Nephron (organoid): ENCODE measurements around the gene CAMKV.
"Not testable (repeated sequence)": the region's sequence is repeated elsewhere in the genome, so short reads cannot be mapped to it uniquely, and the experiment has no call there.

Source experiments
- H3K27ac Mint-ChIP-seq, 3 experiments: 2 replicates each; pipeline ENCODE4 v1.8.0; 2020; ENCODE audit warnings: mixed read lengths in 3 of 3, mild to moderate bottlenecking in 2 of 3, moderate library complexity in 1 of 3
- H3K27me3 Mint-ChIP-seq: 2 replicates; pipeline ENCODE4 v1.8.0; 2021; ENCODE audit warnings: low read depth, mild to moderate bottlenecking, moderate library complexity, mixed read lengths
- H3K36me3 Mint-ChIP-seq: 2 replicates; pipeline ENCODE4 v1.8.0; 2020; ENCODE audit warnings: low read depth, mixed read lengths
- H3K4me1 Mint-ChIP-seq: 2 replicates; pipeline ENCODE4 v1.8.0; 2020; ENCODE audit warnings: mixed read lengths
- H3K4me3 Mint-ChIP-seq, 3 experiments: 2 replicates each; pipeline ENCODE4 v1.8.0; 2020; ENCODE audit warnings: mild to moderate bottlenecking in 3 of 3, mixed read lengths in 3 of 3, moderate library complexity in 2 of 3
- H3K9me3 Mint-ChIP-seq: 2 replicates; pipeline ENCODE4 v1.8.0; 2020; ENCODE audit warnings: mixed read lengths
- CTCF ChIP-seq, 3 experiments: fragments of 200-600 bp; sonication (generic); IDR thresholded peaks; one replicate each; pipeline ENCODE4 v1.5.0; 2021; ENCODE audit warnings: antibody characterized with exemption in 3 of 3; ENCODE audit not compliant: unreplicated experiment in 3 of 3

Gene CAMKV

GRCh38 chr3:49841126-49841696 is 28.5 kb downstream of the CAMKV start:
- H3K4me1 Mint-ChIP-seq, result peaks cover 28% of the 10 kb centered on the region
- H3K9me3 Mint-ChIP-seq, result no peaks in the 10 kb centered on the region
- peaks cover 14% of the 10 kb centered on the region for H3K36me3 Mint-ChIP-seq
- no peak overlapping the region for H3K4me3 Mint-ChIP-seq
- no peaks in the 10 kb centered on the region for H3K27me3 Mint-ChIP-seq
- H3K27ac Mint-ChIP-seq, result peak overlapping the region; percentile 67 to 97 (median 97)
- TF ChIP-seq CTCF (IDR thresholded peaks at IDR 0.05; ENCODE audit: unreplicated experiment in 3 of 3), result peak in 1 of 3 experiments; percentile 12

GRCh38 chr3:49840388-49840787 is 29.3 kb downstream of the CAMKV start:
- no peaks in the 10 kb centered on the region for H3K9me3 Mint-ChIP-seq
- H3K4me1 Mint-ChIP-seq, result peaks cover 28% of the 10 kb centered on the region
- no peak overlapping the region for H3K4me3 Mint-ChIP-seq
- peak overlapping the region; percentile 67 to 97 (median 97) for H3K27ac Mint-ChIP-seq
- no peaks in the 10 kb centered on the region for H3K27me3 Mint-ChIP-seq
- peaks cover 11% of the 10 kb centered on the region for H3K36me3 Mint-ChIP-seq
- no peak for TF ChIP-seq CTCF (IDR thresholded peaks at IDR 0.05; ENCODE audit: unreplicated experiment in 3 of 3)

- Mint-ChIP-seq H3K9me3 (no peaks in the 10 kb centered on the region), H3K4me1 (peaks cover 28% of the 10 kb centered on the region), H3K36me3 (peaks cover 15% of the 10 kb centered on the region), H3K27ac (peak overlapping the region; percentile 67 to 97 (median 89)), H3K4me3 (peak overlapping the region in 1 of 3 experiments; percentile 22), H3K27me3 (no peaks in the 10 kb centered on the region)
- TF ChIP-seq CTCF (IDR thresholded peaks at IDR 0.05; ENCODE audit: unreplicated experiment in 3 of 3), result peak; percentile 84 to 89 (median 86)
Observed at GRCh38 chr3:49839193-49839809, 30.4 kb downstream of the CAMKV start.

GRCh38 chr3:49831341-49831740 is 38.4 kb downstream of the CAMKV start:
- Mint-ChIP-seq H3K36me3 (peaks cover 19% of the 10 kb centered on the region), H3K9me3 (no peaks in the 10 kb centered on the region), H3K27ac (no peak overlapping the region), H3K4me3 (no peak overlapping the region), H3K4me1 (no peaks in the 10 kb centered on the region), H3K27me3 (no peaks in the 10 kb centered on the region)
- no peak for TF ChIP-seq CTCF (IDR thresholded peaks at IDR 0.05; ENCODE audit: unreplicated experiment in 3 of 3)

- Mint-ChIP-seq H3K9me3 (no peaks in the 10 kb centered on the region), H3K4me1 (no peaks in the 10 kb centered on the region), H3K27me3 (no peaks in the 10 kb centered on the region), H3K36me3 (peaks cover 11% of the 10 kb centered on the region), H3K4me3 (no peak overlapping the region), H3K27ac (no peak overlapping the region)
- TF ChIP-seq CTCF (IDR thresholded peaks at IDR 0.05; ENCODE audit: unreplicated experiment in 3 of 3), result no peak
Observed at GRCh38 chr3:49826016-49826415, 43.7 kb downstream of the CAMKV start.

- H3K36me3 Mint-ChIP-seq, H3K27me3 Mint-ChIP-seq, H3K4me3 Mint-ChIP-seq, H3K27ac Mint-ChIP-seq, H3K4me1 Mint-ChIP-seq, H3K9me3 Mint-ChIP-seq: not testable (repeated sequence)
Observed at GRCh38 chr3:49823131-49823530, 46.6 kb downstream of the CAMKV start.
